HG03103 (cell line): Measurements from ENCODE around the gene DOHH.

ENCODE experiments used
- ATAC-seq: cut with Tn5 transposase; IDR thresholded peaks from one replicate; pipeline ENCODE4 v1.9.1; 2021; ENCODE audit warnings: low read depth; ENCODE audit not compliant: unreplicated experiment

The DOHH gene

DNA sequence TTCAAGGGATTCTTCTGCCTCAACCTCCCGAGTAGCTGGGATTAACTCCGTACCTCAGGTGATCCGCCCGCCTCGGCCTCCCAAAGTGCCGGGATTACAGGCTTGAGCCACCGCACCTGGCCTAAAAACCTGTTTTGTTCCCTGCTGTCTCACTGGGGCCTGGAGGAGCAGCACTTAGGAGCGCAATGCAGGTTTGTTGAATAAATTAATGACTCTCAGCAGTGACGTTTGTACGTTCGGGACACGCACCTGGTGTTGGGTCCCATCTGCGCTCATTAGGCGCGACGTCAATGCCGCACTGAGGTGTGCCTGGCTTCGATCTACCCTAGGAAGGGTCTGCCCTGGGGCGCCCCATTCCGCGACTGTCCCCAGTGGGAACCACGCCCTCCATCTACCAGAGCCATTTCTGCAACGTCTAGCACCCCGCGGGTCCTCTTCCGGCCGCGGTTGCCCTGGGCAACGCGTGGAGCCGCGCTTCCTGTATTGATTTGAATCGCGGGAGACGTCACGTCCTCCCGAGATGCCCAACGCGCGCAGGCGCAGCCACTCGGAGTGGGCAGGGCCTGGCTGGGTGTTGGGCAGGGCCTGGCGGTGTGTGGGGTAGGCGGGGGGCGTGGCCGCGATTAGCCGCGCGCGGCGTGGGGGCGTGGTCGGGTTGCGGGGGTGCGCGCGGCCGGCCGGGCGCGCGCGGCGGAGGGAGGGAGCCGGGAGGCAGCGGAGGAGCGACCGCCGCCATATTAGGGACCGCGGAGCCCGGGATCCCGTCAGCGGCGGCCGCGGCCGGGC lies 5.3 kb upstream of the DOHH start, which contains the start of gene FZR1:
Gene FZR1, plus strand, starts transcription at position 714 of the 786 bp plus-strand sequence. CDS start 16,679 bp downstream, outside the sequence.
- ATAC-seq: peak; percentile 90

- ATAC-seq: no peak
These were observed 4.3 kb upstream of the DOHH start for GRCh38 chr19:3504735-3505134.

- no peak for ATAC-seq
These were observed 2.6 kb upstream of the DOHH start for GRCh38 chr19:3503036-3503572.

GRCh38 chr19:3501780-3502179 lies 1.3 kb upstream of the DOHH start:
- ATAC-seq: no peak

- ATAC-seq: no peak
These were observed 591 bp downstream of the DOHH start for GRCh38 chr19:3499738-3500428.

- no peak for ATAC-seq
These were observed 2.5 kb downstream of the DOHH start for GRCh38 chr19:3497757-3498520.

DNA sequence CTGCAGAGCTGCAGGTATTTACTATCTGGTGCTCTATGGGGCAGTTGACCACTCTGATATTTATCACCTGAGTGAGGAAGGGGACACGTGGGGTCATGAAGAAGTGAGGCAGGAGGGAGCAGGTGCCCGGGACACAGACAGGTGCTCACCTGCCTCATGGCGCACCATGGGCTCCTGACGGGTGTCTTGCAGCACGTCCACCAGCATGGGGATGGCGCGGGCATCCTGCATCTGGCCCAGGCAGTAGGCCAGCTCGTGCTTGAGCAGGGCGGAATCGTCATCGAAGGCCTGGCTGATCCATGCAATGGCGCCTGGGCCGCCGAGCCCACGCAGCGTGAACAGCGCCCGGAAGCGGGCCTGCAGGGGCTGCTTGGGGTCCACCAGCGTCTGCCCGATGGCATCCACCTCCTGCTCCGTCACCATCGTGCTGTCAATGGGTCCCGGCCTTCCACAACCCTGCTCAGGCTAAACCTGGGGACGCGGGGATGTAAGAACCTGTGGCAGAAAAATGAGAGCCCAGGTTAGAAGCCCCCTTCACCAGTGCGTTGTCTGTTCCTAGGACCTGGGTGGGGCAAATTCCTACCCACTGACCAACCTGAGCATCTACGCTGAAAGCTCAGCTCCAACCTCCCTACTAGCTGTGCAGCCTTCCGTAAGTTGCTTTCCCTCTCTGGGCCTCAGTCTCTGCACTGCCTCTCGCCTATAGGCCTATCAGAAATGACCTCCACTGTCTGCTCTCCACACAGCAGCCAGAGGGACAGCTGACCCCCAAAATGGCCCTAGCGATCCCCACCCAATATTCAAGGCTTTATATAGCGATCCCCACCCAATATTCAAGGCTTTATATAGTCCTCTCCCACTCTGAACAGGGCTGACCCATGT lies 3.8 kb downstream of the DOHH start:
- no peak for ATAC-seq

- ATAC-seq: no peak
These were observed 5.9 kb downstream of the DOHH start for GRCh38 chr19:3494559-3494958.

DNA sequence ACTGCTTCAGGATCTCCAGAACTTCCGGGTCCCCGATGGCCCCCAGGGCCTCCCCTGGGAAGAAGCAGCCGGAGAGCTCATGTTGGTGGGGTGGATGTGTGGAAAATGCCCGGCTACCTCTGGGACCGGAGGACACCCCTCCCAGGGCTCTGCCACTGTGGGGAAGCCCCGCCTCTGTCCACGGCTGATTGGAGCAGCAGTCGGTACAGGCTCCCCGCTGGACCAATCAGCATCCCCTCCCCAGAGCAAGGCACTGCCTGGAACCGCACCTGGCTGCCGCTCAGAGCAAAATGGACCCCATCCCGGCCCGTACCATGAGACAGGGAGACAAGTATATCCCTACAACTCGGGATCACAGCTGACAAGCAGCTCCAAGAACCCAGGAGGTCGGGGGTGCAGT lies 6.4 kb downstream of the DOHH start:
- ATAC-seq: no peak

- no peak for ATAC-seq
These were observed 6.8 kb downstream of the DOHH start for GRCh38 chr19:3493651-3494050.

DNA sequence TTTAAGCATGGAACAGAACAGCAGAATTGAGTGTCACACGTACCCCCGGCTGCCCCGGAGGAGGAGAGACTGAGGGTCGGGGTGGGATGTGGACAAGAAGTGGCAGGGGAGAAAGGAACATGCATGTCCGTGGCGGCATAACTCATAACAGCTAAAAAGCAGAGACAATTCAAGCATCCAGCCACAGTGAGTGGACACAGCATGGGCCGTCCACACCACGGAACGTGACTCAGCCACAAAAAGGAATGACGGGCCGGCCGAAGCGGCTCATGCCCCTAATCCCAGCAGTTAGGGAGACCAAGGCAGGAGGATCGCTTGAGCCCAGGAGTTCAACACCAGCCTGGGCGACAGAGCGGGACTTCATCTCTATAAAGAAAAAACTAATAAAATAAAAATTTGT lies 7.6 kb downstream of the DOHH start:
- ATAC-seq: no peak

DNA sequence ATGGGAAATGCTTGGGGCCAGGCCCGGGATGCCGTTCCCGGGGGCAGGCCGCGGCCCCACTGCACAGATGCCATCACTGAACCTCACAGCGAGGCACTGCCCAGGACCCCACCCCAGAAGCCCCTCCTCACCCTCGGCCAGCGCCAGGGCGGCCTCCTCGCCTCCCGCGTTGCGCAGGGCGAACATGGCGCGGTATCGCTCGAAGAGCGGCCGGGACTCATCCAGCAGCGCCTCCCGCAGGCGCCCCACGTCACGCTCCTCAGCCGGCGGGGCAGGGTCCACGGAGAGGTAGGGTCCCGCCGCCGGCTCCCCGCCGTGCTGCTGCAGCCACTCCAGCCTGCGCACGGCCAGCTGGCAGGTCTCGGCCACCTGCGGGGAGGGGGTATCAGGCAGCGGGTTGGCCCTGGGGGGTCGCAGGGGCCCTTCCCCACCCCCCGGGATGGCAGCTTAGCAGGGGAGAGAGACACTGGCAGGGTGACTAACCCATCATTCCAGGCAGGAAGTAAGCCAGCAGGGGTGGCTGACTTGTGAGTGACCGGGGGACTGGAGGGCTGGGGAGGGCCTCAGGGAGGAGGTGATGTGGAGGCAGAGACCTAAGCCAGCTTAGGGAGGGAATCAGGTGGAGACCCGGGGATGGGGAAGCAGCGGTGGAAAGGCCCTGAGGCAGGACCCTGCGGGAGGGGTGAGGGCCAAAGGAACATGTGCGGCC lies 8.2 kb downstream of the DOHH start:
- no peak for ATAC-seq

GRCh38 chr19:3491396-3492119 lies 8.9 kb downstream of the DOHH start:
- ATAC-seq: no peak

- ATAC-seq: no peak
These were observed 17.2 kb downstream of the DOHH start, which contains the start of gene SMIM44 for GRCh38 chr19:3483226-3483628. Gene SMIM44, minus strand, starts transcription at chr19:3483441. Its CDS starts 38 bp downstream, at chr19:3483403.

GRCh38 chr19:3482507-3483225 lies 17.8 kb downstream of the DOHH start:
- no peak for ATAC-seq

DNA sequence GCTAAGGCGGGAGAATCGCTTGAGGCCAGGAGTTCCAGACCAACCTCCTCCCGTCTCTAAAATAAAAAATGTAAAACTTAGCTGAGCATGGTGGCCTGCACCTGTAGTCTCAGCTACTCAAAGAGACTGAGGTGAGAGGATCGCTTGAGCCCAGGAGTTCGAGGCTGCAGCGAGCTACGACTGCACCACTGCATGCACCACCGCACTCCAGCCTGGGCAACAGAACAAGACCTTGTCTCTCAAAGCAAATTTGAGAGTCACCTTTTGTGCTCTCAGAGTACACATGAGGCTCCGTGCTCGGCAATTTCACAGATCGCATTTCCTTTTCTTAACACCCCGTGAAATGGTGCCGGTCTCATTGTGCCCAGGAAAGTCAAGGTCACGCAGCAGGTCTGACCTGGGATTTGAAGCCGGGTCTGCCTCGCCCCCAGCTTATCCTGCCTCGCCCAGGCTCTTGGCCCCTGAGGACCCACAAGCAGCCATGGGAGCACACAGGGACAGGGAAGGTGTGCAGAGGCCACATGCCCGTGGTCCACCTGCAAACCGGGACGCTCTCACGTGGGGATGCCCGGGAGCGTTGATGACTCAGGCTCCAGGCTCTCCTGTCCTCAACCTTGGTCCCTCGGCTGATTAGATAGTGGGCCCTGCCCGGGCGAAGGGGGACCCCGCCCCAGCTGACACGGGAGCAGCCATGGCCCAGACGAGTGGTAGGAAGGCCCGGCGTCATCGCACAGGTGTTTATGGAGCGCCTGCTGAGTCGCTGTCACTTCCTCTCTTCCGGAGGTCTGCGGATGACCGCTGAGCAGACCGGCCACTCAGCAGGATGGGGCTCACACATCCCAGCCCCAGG lies 19.0 kb downstream of the DOHH start:
- no peak for ATAC-seq
